Transverse colon (tissue), 4 donors: ENCODE data around the gene GRM1.

Experiments
- CTCF ChIP-seq, 5 experiments: fragments of 200-600 bp in 3 of 5; fragments of 450-650 bp in 2 of 5; sonication (generic) in 3 of 5; IDR thresholded peaks; 1 replicate in 2 of 5; 2 replicates in 3 of 5; pipeline ENCODE4 v1.5.1; 2016 to 2017; ENCODE audit warnings: antibody characterized with exemption in 5 of 5, inconsistent platforms in 3 of 5, mild to moderate bottlenecking in 2 of 5, moderate library complexity in 1 of 5
- EP300 ChIP-seq: sonication (generic); formaldehyde crosslinking; IDR thresholded peaks from one replicate; pipeline ENCODE4 v1.6.1; 2017; ENCODE audit warnings: antibody characterized with exemption, low read depth
- POLR2A ChIP-seq: fragments of 450-650 bp; IDR thresholded peaks from one replicate; pipeline ENCODE4 v1.6.1; 2016; ENCODE audit warnings: antibody characterized with exemption, mild to moderate bottlenecking, moderate library complexity
- POLR2AphosphoS5 ChIP-seq, 3 donors: sonication (generic); formaldehyde crosslinking; IDR thresholded peaks; one replicate each; pipeline ENCODE4 v1.6.1; 2016; ENCODE audit warnings: antibody characterized with exemption in 3 of 3

GRCh38 chr6:146337376-146337775, 308.5 kb downstream of the GRM1 start:
- TF ChIP-seq POLR2A (no peak), CTCF (IDR thresholded peaks at IDR 0.05) (no peak), POLR2AphosphoS5 (IDR thresholded peaks at IDR 0.05) (no peak), EP300 (no peak)
